Activated naive CD8-positive, alpha-beta T cell treated with anti-CD3 and anti-CD28 coated beads, Interleukin-2, amount 10 ng/mL, durations not matched to agents 7 days and 5 days (primary cell): ENCODE data around the gene CPNE4. TPM values are rescaled to one million over a fixed set of nuclear protein-coding genes. Genes with fewer than 3 reads are reported as not detected.

Experiments used
- ATAC-seq: fragments of 150-1000 bp; cut with Tn5 transposase; one replicate; pipeline ENCODE4 v1.10.0; 2021; ENCODE audit warnings: low read depth, moderate library complexity
- POLR2A ChIA-PET: fragments of 350-600 bp; sonication (Branson Sonifier 250); formaldehyde crosslinking; loops from one replicate; lab custom pipeline; 2021; ENCODE audit warnings: antibody characterized with exemption; lab: Charles Lee
- DNase-seq: peaks from one replicate; pipeline ENCODE4 v3.0.0; 2021
- H3K27ac Mint-ChIP-seq: one replicate; pipeline ENCODE4 v1.8.0; 2022; ENCODE audit warnings: mild to moderate bottlenecking, mixed read lengths
- H3K27me3 Mint-ChIP-seq: one replicate; pipeline ENCODE4 v1.8.0; 2022; ENCODE audit warnings: mild to moderate bottlenecking, moderate library complexity, mixed read lengths
- H3K36me3 Mint-ChIP-seq: one replicate; pipeline ENCODE4 v1.8.0; 2021; ENCODE audit warnings: mild to moderate bottlenecking, mixed read lengths
- H3K4me1 Mint-ChIP-seq: one replicate; pipeline ENCODE4 v1.8.0; 2021; ENCODE audit warnings: mixed read lengths
- H3K4me3 Mint-ChIP-seq: one replicate; pipeline ENCODE4 v1.8.0; 2022; ENCODE audit warnings: mild to moderate bottlenecking, moderate library complexity, mixed read lengths
- H3K9me3 Mint-ChIP-seq: one replicate; pipeline ENCODE4 v1.8.0; 2021; ENCODE audit warnings: mixed read lengths
- total RNA-seq, 2 experiments: library from RNA; stranded (reverse); gene quantifications; one replicate each; pipeline ENCODE4 v1.2.3, GENCODE V29; 2021

The CPNE4 gene
- total RNA-seq, 2 experiments from 2014 or later: not detected

- H3K27ac Mint-ChIP-seq: no peak overlapping the region
- no peaks in the 10 kb centered on the region for H3K4me1 Mint-ChIP-seq
- DNase-seq (no peak), ATAC-seq (no peak)
- H3K4me3 Mint-ChIP-seq: no peak overlapping the region
- no peaks in the 10 kb centered on the region for H3K36me3 Mint-ChIP-seq
- POLR2A ChIA-PET: no interaction called here
- H3K27me3 Mint-ChIP-seq: peaks cover 39% of the 10 kb centered on the region
- no peaks in the 10 kb centered on the region for H3K9me3 Mint-ChIP-seq
These were observed 473.3 kb downstream of the CPNE4 start for GRCh38 chr3:131561511-131561910.

GRCh38 chr3:131560795-131561194, 474.0 kb downstream of the CPNE4 start:
- Mint-ChIP-seq H3K36me3 (no peaks in the 10 kb centered on the region), H3K4me3 (no peak overlapping the region), H3K4me1 (no peaks in the 10 kb centered on the region), H3K27me3 (peaks cover 38% of the 10 kb centered on the region), H3K27ac (no peak overlapping the region), H3K9me3 (no peaks in the 10 kb centered on the region)
- ATAC-seq (no peak), DNase-seq (no peak)
- POLR2A ChIA-PET: no interaction called here

- DNase-seq (no peak), ATAC-seq (no peak)
- POLR2A ChIA-PET: no interaction called here
- Mint-ChIP-seq H3K27me3 (peaks cover 28% of the 10 kb centered on the region), H3K4me1 (peaks cover 7% of the 10 kb centered on the region), H3K27ac (no peak overlapping the region), H3K4me3 (no peak overlapping the region), H3K9me3 (no peaks in the 10 kb centered on the region), H3K36me3 (no peaks in the 10 kb centered on the region)
These were observed 479.4 kb downstream of the CPNE4 start for GRCh38 chr3:131555456-131555855.

- ATAC-seq (no peak), DNase-seq (no peak)
- H3K27ac Mint-ChIP-seq: no peak overlapping the region
These were observed 481.1 kb downstream of the CPNE4 start for GRCh38 chr3:131553495-131554247.

GRCh38 chr3:131551761-131552160, 483.1 kb downstream of the CPNE4 start:
- DNase-seq: no peak
- Mint-ChIP-seq H3K4me1 (peaks cover 7% of the 10 kb centered on the region), H3K27me3 (peaks cover 19% of the 10 kb centered on the region), H3K4me3 (no peak overlapping the region), H3K9me3 (no peaks in the 10 kb centered on the region), H3K27ac (no peak overlapping the region), H3K36me3 (no peaks in the 10 kb centered on the region)
- ATAC-seq: no peak
- POLR2A ChIA-PET: no interaction called here

More at GRCh38 chr3:131553495-131554247, 481.1 kb downstream of the CPNE4 start:
- Mint-ChIP-seq H3K4me3 (no peak overlapping the region), H3K9me3 (no peaks in the 10 kb centered on the region), H3K4me1 (peaks cover 7% of the 10 kb centered on the region), H3K36me3 (no peaks in the 10 kb centered on the region), H3K27me3 (peaks cover 21% of the 10 kb centered on the region)
- POLR2A ChIA-PET: no interaction called here

- POLR2A ChIA-PET: no interaction called here
- ATAC-seq: no peak
- Mint-ChIP-seq H3K36me3 (no peaks in the 10 kb centered on the region), H3K27me3 (peaks cover 15% of the 10 kb centered on the region), H3K9me3 (no peaks in the 10 kb centered on the region), H3K4me3 (no peak overlapping the region), H3K27ac (no peak overlapping the region), H3K4me1 (peaks cover 7% of the 10 kb centered on the region)
- DNase-seq: no peak
These were observed 484.0 kb downstream of the CPNE4 start for GRCh38 chr3:131550562-131551465.

GRCh38 chr3:131549340-131549739, 485.5 kb downstream of the CPNE4 start:
- no peak for DNase-seq
- H3K27ac Mint-ChIP-seq: no peak overlapping the region
- H3K9me3 Mint-ChIP-seq: no peaks in the 10 kb centered on the region
- H3K36me3 Mint-ChIP-seq: no peaks in the 10 kb centered on the region
- no peak for ATAC-seq
- POLR2A ChIA-PET: no interaction called here
- peaks cover 7% of the 10 kb centered on the region for H3K4me1 Mint-ChIP-seq
- no peak overlapping the region for H3K4me3 Mint-ChIP-seq
- H3K27me3 Mint-ChIP-seq: peaks cover 20% of the 10 kb centered on the region

GRCh38 chr3:131547585-131547984, 487.2 kb downstream of the CPNE4 start:
- H3K27ac Mint-ChIP-seq: no peak overlapping the region
- H3K4me1 Mint-ChIP-seq: no peaks in the 10 kb centered on the region
- no peak for ATAC-seq
- DNase-seq: no peak
- no peak overlapping the region for H3K4me3 Mint-ChIP-seq
- no peaks in the 10 kb centered on the region for H3K9me3 Mint-ChIP-seq
- POLR2A ChIA-PET: no interaction called here
- H3K27me3 Mint-ChIP-seq: peaks cover 19% of the 10 kb centered on the region
- no peaks in the 10 kb centered on the region for H3K36me3 Mint-ChIP-seq

GRCh38 chr3:131546441-131546840, 488.4 kb downstream of the CPNE4 start:
- POLR2A ChIA-PET: no interaction called here
- no peak for ATAC-seq
- peaks cover 19% of the 10 kb centered on the region for H3K27me3 Mint-ChIP-seq
- H3K36me3 Mint-ChIP-seq: no peaks in the 10 kb centered on the region
- H3K4me3 Mint-ChIP-seq: no peak overlapping the region
- H3K9me3 Mint-ChIP-seq: no peaks in the 10 kb centered on the region
- no peak overlapping the region for H3K27ac Mint-ChIP-seq
- H3K4me1 Mint-ChIP-seq: no peaks in the 10 kb centered on the region
- no peak for DNase-seq

- no peak overlapping the region for H3K4me3 Mint-ChIP-seq
- H3K4me1 Mint-ChIP-seq: no peaks in the 10 kb centered on the region
- no peaks in the 10 kb centered on the region for H3K36me3 Mint-ChIP-seq
- POLR2A ChIA-PET: no interaction called here
- H3K27ac Mint-ChIP-seq: no peak overlapping the region
- ATAC-seq (no peak), DNase-seq (no peak)
- H3K9me3 Mint-ChIP-seq: no peaks in the 10 kb centered on the region
- H3K27me3 Mint-ChIP-seq: peaks cover 17% of the 10 kb centered on the region
These were observed 490.3 kb downstream of the CPNE4 start for GRCh38 chr3:131544557-131544956.

GRCh38 chr3:131543714-131544113, 491.1 kb downstream of the CPNE4 start:
- no peaks in the 10 kb centered on the region for H3K9me3 Mint-ChIP-seq
- no peaks in the 10 kb centered on the region for H3K36me3 Mint-ChIP-seq
- ATAC-seq (no peak), DNase-seq (no peak)
- POLR2A ChIA-PET: no interaction called here
- H3K27ac Mint-ChIP-seq: no peak overlapping the region
- H3K4me3 Mint-ChIP-seq: no peak overlapping the region
- H3K27me3 Mint-ChIP-seq: peaks cover 19% of the 10 kb centered on the region
- no peaks in the 10 kb centered on the region for H3K4me1 Mint-ChIP-seq

GRCh38 chr3:131541288-131541687, 493.5 kb downstream of the CPNE4 start:
- no peak for DNase-seq
- no peak for ATAC-seq
- no peak overlapping the region for H3K4me3 Mint-ChIP-seq
- no peaks in the 10 kb centered on the region for H3K9me3 Mint-ChIP-seq
- H3K27ac Mint-ChIP-seq: no peak overlapping the region
- H3K27me3 Mint-ChIP-seq: peaks cover 15% of the 10 kb centered on the region
- POLR2A ChIA-PET: no interaction called here
- H3K4me1 Mint-ChIP-seq: no peaks in the 10 kb centered on the region
- no peaks in the 10 kb centered on the region for H3K36me3 Mint-ChIP-seq

- Mint-ChIP-seq H3K4me1 (no peaks in the 10 kb centered on the region), H3K27me3 (peaks cover 14% of the 10 kb centered on the region), H3K27ac (no peak overlapping the region), H3K36me3 (no peaks in the 10 kb centered on the region), H3K4me3 (no peak overlapping the region), H3K9me3 (no peaks in the 10 kb centered on the region)
- DNase-seq (no peak), ATAC-seq (no peak)
- POLR2A ChIA-PET: no interaction called here
These were observed 494.0 kb downstream of the CPNE4 start for GRCh38 chr3:131540821-131541220.

- Mint-ChIP-seq H3K27me3 (peaks cover 15% of the 10 kb centered on the region), H3K9me3 (no peaks in the 10 kb centered on the region), H3K4me1 (no peaks in the 10 kb centered on the region), H3K36me3 (no peaks in the 10 kb centered on the region), H3K4me3 (no peak overlapping the region), H3K27ac (no peak overlapping the region)
- POLR2A ChIA-PET: no interaction called here
- ATAC-seq (no peak), DNase-seq (no peak)
These were observed 494.7 kb downstream of the CPNE4 start for GRCh38 chr3:131540143-131540542.
